Fibroblast of pulmonary artery (primary cell): ENCODE results near the gene MARF1.

ENCODE experiments used
- DNase-seq: peaks from one replicate; pipeline ENCODE4 v3.0.0-alpha.2; 2010; ENCODE audit warnings: low read depth
- H3K4me3 ChIP-seq: replicated peaks from 2 replicates; pipeline ENCODE4 v1.5.1; 2011; ENCODE audit warnings: low read depth, mild to moderate bottlenecking, control low read depth, low read length, moderate library complexity
- CTCF ChIP-seq: IDR thresholded peaks from 2 replicates; pipeline ENCODE4 v1.5.1; 2011; ENCODE audit warnings: mild to moderate bottlenecking, control low read depth, low read length, inconsistent platforms; ENCODE audit errors: missing control alignments

MARF1 gene

GRCh38 chr16:15644267-15644961 lies 1.5 kb upstream of the MARF1 start:
- H3K4me3 ChIP-seq: no peak overlapping the region
- no peak for DNase-seq
- no peak for TF ChIP-seq CTCF

- no peak for DNase-seq
- TF ChIP-seq CTCF: no peak
Observed at GRCh38 chr16:15643946-15644250, 944 bp upstream of the MARF1 start.

GRCh38 chr16:15642557-15643047 lies 352 bp downstream of the MARF1 start:
- peak; percentile 53 for DNase-seq
- peak; percentile 28 for TF ChIP-seq CTCF
- peak overlapping the region; percentile 81 for H3K4me3 ChIP-seq

More at GRCh38 chr16:15643946-15644250, 944 bp upstream of the MARF1 start:
- H3K4me3 ChIP-seq: peak overlapping the region; percentile 81

GRCh38 chr16:15641753-15642556 lies 999 bp downstream of the MARF1 start:
- TF ChIP-seq CTCF: no peak
- no peak for DNase-seq
- peak overlapping the region; percentile 81 for H3K4me3 ChIP-seq

- DNase-seq: no peak
- no peak for TF ChIP-seq CTCF
- no peak overlapping the region for H3K4me3 ChIP-seq
Observed at GRCh38 chr16:15640966-15641365, 2.0 kb downstream of the MARF1 start.

- no peak for DNase-seq
- H3K4me3 ChIP-seq: no peak overlapping the region
- TF ChIP-seq CTCF: no peak
Observed at GRCh38 chr16:15639061-15639568, 3.8 kb downstream of the MARF1 start.
